Fibroblast of upper back skin (primary cell): ENCODE data around the gene ANKRD63.

Source experiments
- DNase-seq: peaks from one replicate; pipeline ENCODE4 v3.0.0-alpha.2; 2013

Gene ANKRD63

DNA sequence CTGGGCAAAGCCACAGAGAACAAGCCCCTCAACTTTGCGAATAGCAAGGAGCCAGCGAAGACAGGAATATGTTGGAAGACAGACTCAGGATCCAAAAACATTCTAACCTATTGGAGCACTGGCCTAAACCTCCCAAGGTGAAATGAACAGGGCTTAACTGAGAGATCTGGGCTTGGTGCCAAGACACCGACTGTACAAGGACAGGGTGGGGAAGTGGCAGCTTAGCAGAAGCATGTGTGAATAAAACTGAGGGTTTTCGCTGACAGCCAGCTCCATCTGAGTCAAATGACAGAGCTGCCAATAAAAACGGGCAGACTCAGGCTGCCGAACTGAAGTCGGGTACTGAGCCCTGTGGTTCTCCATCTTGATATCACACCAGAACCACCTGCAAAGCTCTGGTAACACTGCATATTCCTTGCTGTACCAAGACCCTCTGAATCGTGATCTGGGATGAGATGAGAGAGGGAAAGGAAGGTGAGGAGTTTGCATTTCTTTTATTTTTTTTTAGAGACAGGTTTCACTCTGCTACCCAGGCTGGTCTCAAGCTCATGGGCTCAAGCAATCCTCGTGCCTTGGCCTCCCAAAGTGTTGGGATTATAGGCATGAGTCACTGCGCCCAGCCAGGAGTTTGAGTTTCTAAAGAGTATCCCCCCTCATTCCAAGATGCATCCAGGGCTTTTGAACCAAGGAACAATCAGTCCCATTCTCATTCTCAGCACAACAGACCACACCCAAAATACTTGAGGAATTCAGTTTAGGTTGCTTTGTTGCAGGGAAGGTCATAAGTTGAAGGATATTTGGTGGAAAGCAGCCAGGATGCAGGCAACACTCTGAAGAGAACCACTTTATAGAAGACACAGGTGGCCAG, 30.9 kb upstream of the ANKRD63 start:
- DNase-seq, result no peak

DNA sequence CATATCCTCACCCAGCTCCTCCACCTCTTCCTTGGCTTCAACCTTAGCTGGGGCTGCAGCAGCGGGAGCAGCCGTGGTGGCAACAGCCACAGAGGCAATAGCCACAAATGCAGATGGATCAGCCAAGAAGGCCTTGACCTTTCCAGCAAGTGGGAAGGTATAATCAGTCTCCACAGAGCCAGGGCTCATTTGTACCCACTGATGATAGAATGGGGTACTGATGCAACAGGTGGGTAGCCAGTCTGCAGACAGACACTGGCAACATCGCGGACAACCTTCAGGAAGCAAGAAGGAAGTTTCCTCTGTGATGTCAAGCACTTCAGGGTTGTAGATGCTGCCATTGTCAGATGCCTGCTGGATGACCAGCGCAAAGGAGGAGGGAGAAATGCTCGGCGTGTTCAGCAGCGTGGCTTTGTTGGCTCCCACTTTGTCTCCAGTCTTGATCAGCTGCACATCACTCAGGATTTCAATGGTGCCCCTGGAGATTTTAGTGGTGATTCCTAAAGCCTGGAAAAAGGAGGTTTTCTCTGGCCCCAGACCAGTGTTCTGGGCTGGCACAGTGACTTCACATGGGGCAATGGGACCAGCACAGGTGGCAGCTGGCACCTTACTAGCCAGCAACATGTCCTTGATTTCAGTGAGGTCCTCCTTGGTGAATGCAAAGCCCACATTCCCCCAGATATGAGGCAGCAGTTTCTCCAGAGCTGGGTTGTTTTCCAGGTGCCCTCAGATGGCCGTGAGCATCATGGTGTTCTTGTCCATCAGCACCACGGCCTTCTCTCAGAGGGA, 29.7 kb upstream of the ANKRD63 start:
- no peak for DNase-seq

DNA sequence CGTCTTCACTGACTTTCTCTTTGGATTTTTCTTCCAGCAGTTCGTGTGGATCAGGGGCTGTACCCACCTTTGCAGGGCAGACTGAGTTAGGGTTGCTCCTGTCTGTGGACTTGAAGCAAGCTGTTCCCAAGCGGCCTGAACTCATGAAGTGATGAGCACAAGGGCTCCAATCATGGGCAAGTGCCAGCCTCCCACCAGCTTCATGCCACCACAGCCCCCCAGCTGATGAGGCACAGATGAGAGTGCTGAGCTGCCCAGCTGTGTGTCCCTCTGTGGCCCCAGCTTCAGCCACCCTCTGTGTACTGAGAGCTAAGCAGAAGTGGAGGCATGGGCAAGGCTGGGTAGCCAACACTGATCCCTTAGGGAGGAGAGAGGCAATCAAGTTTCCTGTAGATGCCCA, 28.1 kb upstream of the ANKRD63 start:
- no peak for DNase-seq

DNA sequence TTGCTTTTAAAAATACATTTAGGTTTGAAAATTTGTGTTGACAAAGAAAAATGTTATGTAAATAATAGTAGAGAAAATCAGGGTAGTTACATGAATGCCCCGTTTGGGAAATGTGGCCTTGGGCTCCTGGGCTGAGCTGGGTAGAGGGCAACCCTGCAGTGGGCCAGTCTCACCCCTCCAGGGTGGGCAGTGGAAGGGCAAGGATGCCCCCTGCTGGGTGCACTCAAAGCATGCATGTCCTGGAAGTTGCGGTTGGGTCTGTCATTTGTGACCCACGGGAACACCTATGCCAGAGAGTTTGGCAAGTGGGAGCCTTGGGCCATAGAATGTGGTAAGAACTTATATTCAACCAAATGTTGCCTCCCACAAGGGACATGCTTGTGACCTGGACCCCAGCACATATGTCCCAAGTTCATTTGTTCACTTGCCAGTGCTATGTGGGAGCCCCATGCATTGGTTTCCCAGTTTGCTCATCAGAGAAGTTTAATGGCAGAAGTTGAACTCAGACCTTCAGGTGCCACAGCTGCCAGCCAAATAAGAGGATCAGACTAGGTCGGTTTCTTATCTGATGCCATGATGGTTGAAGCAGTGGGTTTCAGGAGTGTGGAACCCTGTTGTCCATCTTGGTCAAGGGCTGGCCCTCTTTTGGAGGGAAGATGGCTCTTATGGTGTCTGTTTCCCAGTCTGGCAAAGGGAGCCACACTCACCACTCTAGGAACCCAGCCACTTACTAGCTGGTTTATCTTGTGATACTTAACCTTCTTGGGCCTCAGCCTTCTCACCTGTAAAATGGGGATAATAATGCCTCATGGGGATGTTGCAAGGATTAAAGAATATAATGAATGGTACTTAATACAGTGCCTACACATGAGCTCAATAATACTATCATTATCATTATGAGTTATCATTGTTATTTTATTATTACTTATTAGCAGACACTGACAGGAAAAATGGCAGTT, 27.4 kb upstream of the ANKRD63 start:
- no peak for DNase-seq

DNA sequence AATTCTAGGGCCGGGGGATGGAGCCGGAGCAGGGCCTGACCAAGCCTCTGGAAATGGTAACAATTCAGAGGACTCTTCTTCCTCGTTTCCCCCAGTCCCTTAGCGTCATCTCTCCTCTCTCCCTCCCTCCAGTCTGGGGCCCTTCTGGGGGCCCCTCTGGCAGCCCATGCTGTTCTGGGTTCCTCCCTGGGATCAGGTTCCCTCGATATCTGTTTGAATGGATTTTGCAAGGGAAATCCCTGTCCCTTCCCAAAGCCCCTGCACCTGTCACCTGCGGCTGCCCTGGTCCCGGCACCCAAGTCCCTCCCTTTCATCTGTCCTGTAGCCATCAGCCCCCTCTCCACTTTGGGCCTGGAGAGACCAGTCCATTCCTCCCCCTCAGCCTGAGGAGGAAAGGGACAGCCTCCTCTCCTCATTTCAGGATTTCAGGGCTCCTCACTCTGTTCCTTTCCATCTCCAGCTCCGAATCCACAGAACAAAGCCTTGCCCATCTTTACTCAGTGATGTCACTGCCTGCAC, 26.5 kb upstream of the ANKRD63 start:
- no peak for DNase-seq

DNA sequence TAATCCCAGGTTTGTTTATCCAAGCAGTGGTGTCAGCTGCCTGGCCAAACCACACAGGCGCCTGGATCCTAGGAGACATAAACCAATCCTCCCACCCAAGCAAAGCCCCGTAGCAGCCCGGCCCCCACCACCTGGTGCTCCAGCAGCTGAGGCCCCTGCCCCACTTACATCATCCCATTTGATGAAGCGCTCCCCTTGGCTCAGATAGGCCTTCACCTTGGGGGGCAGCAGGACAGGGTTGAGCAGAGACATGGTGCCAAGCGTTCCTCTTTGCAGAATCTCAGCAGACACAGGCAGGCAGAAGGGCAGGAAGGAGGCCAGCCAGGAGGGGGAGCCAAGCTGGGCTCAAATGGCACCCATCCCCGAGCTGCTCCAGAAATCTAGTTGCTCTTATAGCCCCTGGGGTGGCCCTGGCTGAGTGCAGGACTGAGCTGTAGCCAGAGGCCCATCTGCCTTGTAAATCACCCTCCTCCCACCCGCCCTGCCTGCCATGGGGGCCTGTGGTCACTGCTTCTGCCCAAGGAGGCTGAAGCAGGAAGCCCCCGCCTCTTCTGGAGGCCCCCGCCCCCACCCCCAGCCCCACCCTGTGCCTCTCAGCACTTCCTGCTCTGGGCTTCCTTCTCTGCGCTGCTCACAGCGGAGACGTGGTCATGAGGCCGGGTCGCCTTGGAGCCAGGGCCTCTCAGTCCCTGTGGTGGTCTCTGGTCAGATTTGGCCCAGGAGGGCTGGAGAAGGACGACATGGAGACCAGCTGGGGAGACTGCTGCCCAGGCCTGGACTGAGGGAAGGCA, 24.8 kb upstream of the ANKRD63 start, which contains the start of gene PLCB2:
PLCB2 (minus strand) TSS at position 515 of the 791 bp plus-strand sequence; CDS start at position 252, 263 bp downstream.
- DNase-seq, result no peak

GRCh38 chr15:40306908-40307307, 24.0 kb upstream of the ANKRD63 start:
- DNase-seq, result no peak

GRCh38 chr15:40306371-40306770, 23.5 kb upstream of the ANKRD63 start:
- no peak for DNase-seq

DNA sequence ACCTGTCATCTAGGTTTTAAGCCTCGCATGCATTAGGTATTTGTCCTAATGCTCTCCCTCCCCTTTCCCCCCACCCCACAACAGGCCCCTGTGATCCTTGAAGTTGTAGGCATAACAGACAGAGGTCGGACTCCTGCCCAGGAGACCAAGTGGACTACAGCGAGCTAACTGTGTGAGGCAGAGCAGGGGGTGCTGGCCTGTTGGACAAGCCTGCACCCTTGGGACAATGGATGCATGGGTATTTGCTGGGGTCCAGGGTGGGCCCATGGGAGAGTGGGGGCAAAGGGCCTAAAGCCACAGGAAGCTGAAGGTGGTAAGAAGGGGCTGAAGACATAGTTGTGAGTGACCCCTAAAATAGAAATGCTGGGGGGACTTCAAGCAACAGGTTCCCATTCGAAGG, 22.4 kb upstream of the ANKRD63 start:
- no peak for DNase-seq

- no peak for DNase-seq
Measured at GRCh38 chr15:40303576-40303975, 20.7 kb upstream of the ANKRD63 start.

DNA sequence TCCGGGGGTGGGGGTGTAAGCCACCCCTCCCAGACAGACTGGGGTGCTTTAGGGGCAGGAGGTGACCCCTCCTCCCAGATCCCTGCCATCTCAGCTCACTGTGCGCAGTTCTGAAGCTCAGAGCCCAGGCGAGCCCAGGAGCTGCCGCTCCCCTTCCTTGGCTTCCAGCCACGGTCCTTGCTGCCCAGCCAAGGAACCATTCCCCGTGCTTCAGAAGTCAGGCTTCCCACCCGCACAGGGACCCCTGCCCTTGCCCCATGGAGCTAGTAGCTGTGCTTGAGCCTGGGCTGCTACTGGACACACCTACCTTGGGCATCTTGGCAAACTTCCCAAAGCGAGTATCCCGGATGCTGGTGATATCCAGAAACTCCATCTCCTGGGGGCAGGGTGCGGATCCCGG, 20.1 kb upstream of the ANKRD63 start:
- DNase-seq, result no peak

- DNase-seq, result no peak
Measured at GRCh38 chr15:40302288-40302886, 19.5 kb upstream of the ANKRD63 start.

- DNase-seq, result no peak
Measured at GRCh38 chr15:40301467-40302179, 18.8 kb upstream of the ANKRD63 start.

GRCh38 chr15:40300771-40301170, 17.9 kb upstream of the ANKRD63 start:
- DNase-seq, result no peak

DNA sequence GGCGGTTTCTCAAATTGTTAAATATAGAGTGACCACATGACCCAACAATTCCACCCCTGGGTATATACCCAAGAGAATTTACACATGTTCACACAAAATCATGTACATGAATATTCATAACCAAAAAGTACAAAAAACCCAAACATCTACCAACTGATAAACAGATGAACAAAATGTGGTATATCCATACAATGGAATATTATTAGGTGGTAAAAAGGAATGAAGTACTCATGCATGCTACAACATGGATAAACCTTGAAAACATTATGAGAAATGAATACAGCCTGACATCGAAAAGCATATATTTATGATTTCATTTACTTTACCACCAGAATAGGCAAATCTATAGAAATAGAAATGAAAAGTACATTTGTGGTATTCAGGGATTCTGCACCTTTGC, 17.5 kb upstream of the ANKRD63 start:
- no peak for DNase-seq

DNA sequence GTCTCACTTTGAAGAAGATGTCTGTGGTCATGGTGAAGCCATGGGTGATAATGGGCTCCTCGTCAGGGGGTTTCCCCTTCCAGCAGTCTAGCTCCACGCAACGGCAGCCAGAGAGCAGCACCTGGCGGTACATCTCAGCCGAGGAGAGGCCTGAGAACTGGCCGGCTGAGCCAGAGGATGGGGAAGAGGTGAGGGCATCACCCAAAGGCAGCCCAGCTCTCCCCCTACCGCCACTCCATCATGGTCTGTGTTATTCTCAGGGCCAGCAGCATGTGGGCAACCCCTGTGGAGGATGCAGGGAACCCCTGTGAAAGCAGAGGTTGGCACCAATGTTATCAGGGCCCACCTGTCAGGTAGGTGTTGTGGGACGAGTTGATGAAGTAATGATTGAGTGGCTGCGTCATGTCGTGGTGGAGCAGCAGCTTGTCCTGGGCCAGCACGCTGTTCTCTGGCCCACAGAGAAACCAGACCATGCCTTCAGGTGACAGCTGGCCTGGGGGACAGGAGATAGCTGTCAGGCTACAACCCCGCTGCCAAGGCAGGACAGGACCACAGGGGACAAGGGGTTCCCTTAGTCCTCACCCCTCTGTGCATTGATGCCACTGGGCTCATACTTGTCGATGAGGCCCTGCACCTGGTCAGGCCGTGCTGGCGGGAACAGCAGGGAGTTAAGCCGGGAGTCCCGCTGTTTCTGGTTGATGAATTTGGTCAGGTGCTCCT, 15.5 kb upstream of the ANKRD63 start:
- no peak for DNase-seq

DNA sequence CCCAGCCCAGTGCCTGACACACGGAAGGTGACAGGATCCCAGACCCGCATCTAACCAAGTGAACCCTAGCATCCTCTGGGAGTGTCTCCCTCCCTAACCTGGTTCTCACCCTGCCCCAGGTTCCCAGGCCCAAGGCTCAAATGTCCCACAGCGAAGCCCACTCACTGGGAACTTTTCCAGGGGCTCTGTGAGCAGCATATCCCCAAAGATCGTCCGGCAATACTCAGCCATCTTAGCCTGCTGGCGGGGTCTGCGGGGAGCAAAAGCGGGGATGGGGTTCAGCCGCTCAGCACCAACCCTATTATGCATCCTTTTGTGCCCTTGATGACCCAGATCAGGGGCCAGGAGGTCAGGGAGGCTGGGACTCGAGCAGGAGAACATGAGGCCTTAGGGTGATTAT, 14.5 kb upstream of the ANKRD63 start:
- no peak for DNase-seq

- DNase-seq, result no peak
Measured at GRCh38 chr15:40296561-40297230, 13.8 kb upstream of the ANKRD63 start.

- no peak for DNase-seq
Measured at GRCh38 chr15:40295877-40296560, 13.2 kb upstream of the ANKRD63 start.
